PC-9 (cell line): ENCODE measurements around the gene SLC35D2. TPM values are rescaled to one million over a fixed set of nuclear protein-coding genes. Genes with fewer than 3 reads are reported as not detected.

Experiments used
- BruUV-seq: library from RNA; stranded (reverse); fragments of 400-500 nt; replicated peaks from 2 replicates; lab custom pipeline; 2021; lab: Mats Ljungman, UMichigan
- CTCF ChIA-PET: fragments of 300-600 bp; sonication (Branson Sonifier 250); formaldehyde crosslinking; loops from one replicate; lab custom pipeline; 2022; ENCODE audit warnings: antibody characterized with exemption; lab: Charles Lee
- POLR2A ChIA-PET: fragments of 300-600 bp; sonication (Branson Sonifier 250); formaldehyde crosslinking; loops from one replicate; lab custom pipeline; 2022; ENCODE audit warnings: antibody characterized with exemption; ENCODE audit not compliant: unreplicated experiment; lab: Charles Lee
- DNase-seq, 2 experiments: peaks; one replicate each; pipeline versions ENCODE4 v3.0.0 to v3.0.0-alpha.2; 2015 to 2022; ENCODE audit warnings: mixed read lengths in 1 of 2
- H2AFZ ChIP-seq: fragments of 200-600 bp; sonication (generic); 2 replicates; pipeline ENCODE4 v1.8.1; 2017; ENCODE audit warnings: antibody characterized with exemption
- H3F3A ChIP-seq: fragments of 200-600 bp; sonication (generic); 2 replicates; pipeline ENCODE4 v1.8.1; 2017; ENCODE audit warnings: antibody characterized with exemption, mild to moderate bottlenecking, low read depth; ENCODE audit not compliant: insufficient read depth
- H3K27ac ChIP-seq: fragments of 200-600 bp; sonication (generic); 2 replicates; pipeline ENCODE4 v1.6.1; 2016; ENCODE audit warnings: mixed run types
- H3K27me3 ChIP-seq: fragments of 200-600 bp; sonication (generic); 2 replicates; pipeline ENCODE4 v1.6.1; 2016; ENCODE audit warnings: low read depth, mixed run types; ENCODE audit not compliant: insufficient read depth
- H3K36me3 ChIP-seq: fragments of 200-600 bp; sonication (generic); 2 replicates; pipeline ENCODE4 v1.6.1; 2016; ENCODE audit warnings: low read depth, mixed run types
- H3K4me1 ChIP-seq: fragments of 200-600 bp; sonication (generic); replicated peaks from 2 replicates; pipeline ENCODE4 v1.6.1; 2016; ENCODE audit warnings: mixed run types; ENCODE audit not compliant: insufficient read depth
- H3K4me2 ChIP-seq: fragments of 200-600 bp; sonication (generic); 2 replicates; pipeline ENCODE4 v1.6.1; 2017; ENCODE audit warnings: mixed run types
- H3K4me3 ChIP-seq: fragments of 200-600 bp; sonication (generic); 2 replicates; pipeline ENCODE4 v1.6.1; 2016; ENCODE audit warnings: mixed run types
- H3K79me2 ChIP-seq: fragments of 200-600 bp; sonication (generic); 2 replicates; pipeline ENCODE4 v1.6.1; 2017; ENCODE audit warnings: low read depth, mixed run types
- H3K9me2 ChIP-seq: fragments of 200-600 bp; sonication (generic); 2 replicates; pipeline ENCODE4 v1.8.1; 2017; ENCODE audit warnings: mild to moderate bottlenecking; ENCODE audit not compliant: insufficient read depth
- H3K9me3 ChIP-seq: fragments of 200-600 bp; sonication (generic); 2 replicates; pipeline ENCODE4 v1.8.1; 2016; ENCODE audit warnings: low read depth; ENCODE audit not compliant: insufficient read depth
- H4K20me1 ChIP-seq: fragments of 200-600 bp; sonication (generic); 2 replicates; pipeline ENCODE4 v1.8.1; 2017; ENCODE audit not compliant: insufficient read depth
- EZH2 ChIP-seq: fragments of 200-600 bp; sonication (generic); IDR thresholded peaks from 2 replicates; pipeline ENCODE4 v1.8.0; 2017; ENCODE audit warnings: antibody characterized with exemption, low read depth
- intact Hi-C: fragments of 100-400 bp; cut with micrococcal nuclease; formaldehyde crosslinking; loops from one replicate; pipeline ENCODE4 v1.10.0; 2022; ENCODE audit not compliant: unreplicated experiment
- total RNA-seq: library from RNA; stranded (reverse); gene quantifications from 2 replicates; pipeline ENCODE4 v1.2.3, GENCODE V29; 2021
- TF ChIP-seq, protein P1 (sequence below): fragments of 200-600 bp; sonication (generic); conservative IDR thresholded peaks from 2 replicates; pipeline ENCODE4 v1.6.1; 2017; ENCODE audit warnings: mixed run types, antibody characterized with exemption, mild to moderate bottlenecking, moderate library complexity

Gene SLC35D2
- total RNA-seq, 1 experiment from 2014 or later: 27.6 TPM

DNA sequence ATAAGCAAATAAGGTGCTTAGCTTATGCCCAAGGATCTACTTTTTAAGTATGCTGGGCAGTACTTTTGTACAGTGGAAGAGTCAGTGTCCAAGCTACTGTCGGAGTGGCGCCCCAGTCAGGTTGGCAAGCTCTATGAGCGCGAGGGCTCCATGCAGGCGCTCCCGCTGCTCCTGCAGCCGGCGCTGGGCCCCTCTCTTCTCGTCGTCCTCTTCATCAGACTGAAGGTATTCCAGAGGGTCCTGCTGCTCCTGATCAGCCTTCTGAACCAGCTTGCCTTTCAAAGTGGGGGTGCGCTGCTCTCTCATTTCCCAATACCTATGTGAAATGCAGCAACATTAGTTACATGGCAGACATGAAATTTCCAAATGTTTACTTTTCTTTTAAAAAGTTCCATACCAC, 4.6 kb upstream of the SLC35D2 start:
- intact Hi-C loops: no loop called here
- Histone ChIP-seq H3K4me1 (peaks cover 7% of the 10 kb centered on the region), H3K27me3 (no peaks in the 10 kb centered on the region), H3K36me3 (peaks cover 16% of the 10 kb centered on the region; the same call in 1 of the 2 replicates), H3K4me3 (no peak overlapping the region), H3F3A (peaks cover 27% of the 10 kb centered on the region), H3K4me2 (no peak overlapping the region), H3K9me3 (no peaks in the 10 kb centered on the region), H3K27ac (no peak overlapping the region), H4K20me1 (no peaks in the 10 kb centered on the region), H3K79me2 (no peaks in the 10 kb centered on the region), H3K9me2 (no peaks in the 10 kb centered on the region), H2AFZ (no peak overlapping the region)
- ChIA-PET CTCF (no interaction called here), POLR2A (no interaction called here)
- no peak for DNase-seq
- TF ChIP-seq, protein P1, sequence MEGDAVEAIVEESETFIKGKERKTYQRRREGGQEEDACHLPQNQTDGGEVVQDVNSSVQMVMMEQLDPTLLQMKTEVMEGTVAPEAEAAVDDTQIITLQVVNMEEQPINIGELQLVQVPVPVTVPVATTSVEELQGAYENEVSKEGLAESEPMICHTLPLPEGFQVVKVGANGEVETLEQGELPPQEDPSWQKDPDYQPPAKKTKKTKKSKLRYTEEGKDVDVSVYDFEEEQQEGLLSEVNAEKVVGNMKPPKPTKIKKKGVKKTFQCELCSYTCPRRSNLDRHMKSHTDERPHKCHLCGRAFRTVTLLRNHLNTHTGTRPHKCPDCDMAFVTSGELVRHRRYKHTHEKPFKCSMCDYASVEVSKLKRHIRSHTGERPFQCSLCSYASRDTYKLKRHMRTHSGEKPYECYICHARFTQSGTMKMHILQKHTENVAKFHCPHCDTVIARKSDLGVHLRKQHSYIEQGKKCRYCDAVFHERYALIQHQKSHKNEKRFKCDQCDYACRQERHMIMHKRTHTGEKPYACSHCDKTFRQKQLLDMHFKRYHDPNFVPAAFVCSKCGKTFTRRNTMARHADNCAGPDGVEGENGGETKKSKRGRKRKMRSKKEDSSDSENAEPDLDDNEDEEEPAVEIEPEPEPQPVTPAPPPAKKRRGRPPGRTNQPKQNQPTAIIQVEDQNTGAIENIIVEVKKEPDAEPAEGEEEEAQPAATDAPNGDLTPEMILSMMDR: no peak
- TF ChIP-seq EZH2: no peak
- no TSS peak for BruUV-seq

DNA sequence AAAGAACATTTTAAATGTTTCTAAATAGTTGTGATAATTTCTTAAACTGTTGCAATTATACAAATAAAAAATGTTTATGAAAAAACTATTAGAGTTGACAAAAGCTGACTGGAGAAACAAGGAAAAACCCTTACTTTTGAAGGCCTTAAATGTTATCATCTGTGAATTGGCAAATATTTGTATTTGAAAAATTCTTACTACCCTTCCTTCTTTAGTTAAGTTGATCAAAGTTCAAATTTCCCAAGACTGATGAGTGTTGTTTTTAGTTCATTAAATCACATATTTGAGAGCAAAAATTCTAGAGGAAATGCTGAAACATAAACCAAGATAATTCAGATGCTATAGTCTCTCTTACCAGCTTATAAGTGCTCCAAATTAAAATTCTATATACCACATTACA, 2.6 kb upstream of the SLC35D2 start:
- ChIA-PET CTCF (no interaction called here), POLR2A (interaction anchor here (0.6 kb wide), 1 partner anchor 8 kb away, joined by 3 read pairs; no protein-coding TSS in a partner anchor)
- no peak overlapping the region for H3K4me2 ChIP-seq
- H3K27ac ChIP-seq: peak overlapping the region; percentile 35
- intact Hi-C loops: no loop called here
- peaks cover 27% of the 10 kb centered on the region for H3F3A ChIP-seq
- H3K79me2 ChIP-seq: 0 out of 2 replicates have a peak, but pooled peaks cover 4% of the 10 kb centered on the region
- DNase-seq: no peak
- H3K9me3 ChIP-seq: no peaks in the 10 kb centered on the region
- TF ChIP-seq, protein P1: no peak
- no peak for TF ChIP-seq EZH2
- H2AFZ ChIP-seq: no peak overlapping the region
- H4K20me1 ChIP-seq: no peaks in the 10 kb centered on the region
- no TSS peak for BruUV-seq
- H3K36me3 ChIP-seq: peaks cover 16% of the 10 kb centered on the region; the same call in 1 of the 2 replicates
- no peaks in the 10 kb centered on the region for H3K27me3 ChIP-seq
- no peak overlapping the region for H3K4me3 ChIP-seq
- H3K9me2 ChIP-seq: no peaks in the 10 kb centered on the region
- H3K4me1 ChIP-seq: peaks cover 18% of the 10 kb centered on the region

DNA sequence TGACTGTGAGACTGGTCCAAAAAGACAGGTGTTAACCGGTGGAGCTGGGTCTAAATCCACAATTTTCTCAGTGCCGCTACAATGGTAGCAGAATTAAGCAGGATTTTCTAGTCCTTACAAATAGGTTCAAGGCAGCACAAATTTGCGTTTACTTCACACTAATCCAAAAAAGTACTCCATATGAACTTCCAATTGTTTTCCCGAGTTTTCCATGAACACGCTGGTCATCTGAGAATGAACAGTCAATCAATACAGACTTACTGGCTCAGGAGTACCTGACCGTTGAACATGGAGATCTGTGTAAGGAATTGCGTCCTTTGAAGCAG, 709 bp downstream of the SLC35D2 start:
- H3K4me1 ChIP-seq: peaks cover 24% of the 10 kb centered on the region
- peak overlapping the region; percentile 58 for H3K4me3 ChIP-seq
- H4K20me1 ChIP-seq: no peaks in the 10 kb centered on the region
- H3K27me3 ChIP-seq: no peaks in the 10 kb centered on the region
- 0 out of 2 replicates have a peak, but pooled peaks cover 12% of the 10 kb centered on the region for H3K79me2 ChIP-seq
- no peaks in the 10 kb centered on the region for H3K9me2 ChIP-seq
- ChIA-PET CTCF (interaction anchor here (0.6 to 1.0 kb wide), 2 partner anchors 8 to 38 kb away, joined by 3 to 4 read pairs; no protein-coding TSS in a partner anchor), POLR2A (interaction anchor here (0.6 kb wide), 1 partner anchor 1088 kb away, joined by 3 read pairs; no protein-coding TSS in a partner anchor)
- H3F3A ChIP-seq: peaks cover 23% of the 10 kb centered on the region
- peaks cover 9% of the 10 kb centered on the region; the same call in 1 of the 2 replicates for H3K36me3 ChIP-seq
- DNase-seq: no peak
- TF ChIP-seq, protein P1: no peak
- no peak for TF ChIP-seq EZH2
- H3K9me3 ChIP-seq: no peaks in the 10 kb centered on the region
- intact Hi-C loops: loop anchor here (1.0 to 5.0 kb wide), 3 partner anchors 11 to 56 kb away; partner anchors contain the start of gene ZNF367
- H3K27ac ChIP-seq: no peak overlapping the region
- peak overlapping the region; percentile 98 for H3K4me2 ChIP-seq
- H2AFZ ChIP-seq: peak overlapping the region; percentile 94
- BruUV-seq: no TSS peak
